ENCODE data around the gene SNRNP27. TPM values are rescaled to one million over a fixed set of nuclear protein-coding genes. Genes with fewer than 3 reads are reported as not detected.

SNRNP27 gene
- total RNA-seq, 1 experiment from 2014 or later: 47.1 TPM

GRCh38 chr2:69943843-69944525, 50.2 kb downstream of the SNRNP27 start:
- H3K4ac ChIP-seq (ENCODE audit: low read depth, low read length): no peak overlapping the region
- no peaks in the 10 kb centered on the region for H3K79me2 ChIP-seq (ENCODE audit: insufficient read depth, low read length)
- H3K27me3 ChIP-seq (ENCODE audit: insufficient read depth, low read length): no peaks in the 10 kb centered on the region
- no peak overlapping the region for H3K56ac ChIP-seq (ENCODE audit: insufficient read length, low read depth, low read length)
- TF ChIP-seq CTCF (conservative IDR thresholded peaks at IDR 0.05): no peak
- no peaks in the 10 kb centered on the region for H3K9me3 ChIP-seq (ENCODE audit: control insufficient read depth, low read depth, low read length)
- no peak overlapping the region for H4K8ac ChIP-seq (replicated peaks; ENCODE audit: insufficient read length, low read depth, low read length)
- no peak overlapping the region for H3K27ac ChIP-seq (ENCODE audit: insufficient read length, low read depth, low read length)
- Mint-ChIP-seq H3K27ac (no peak overlapping the region), H3K36me3 (ENCODE audit: insufficient read depth in 1 of 3, low read depth in 3 of 3) (peaks cover 0 to 5% (median 1%) of the 10 kb centered on the region in 3 experiments; a peak in 3 of 7 replicates), H3K4me1 (peaks cover 9 to 20% of the 10 kb centered on the region in 2 experiments), H3K27me3 (ENCODE audit: low read depth) (peaks cover 1% of the 10 kb centered on the region; the same call in 1 of the 2 replicates), H3K9me3 (no peaks in the 10 kb centered on the region), H3K4me3 (no peak overlapping the region)
- H3K18ac ChIP-seq (ENCODE audit: insufficient read length, low read depth, low read length): no peak overlapping the region
- no peak overlapping the region for H2AFZ ChIP-seq (ENCODE audit: low read length)
- no peaks in the 10 kb centered on the region for H3K23me2 ChIP-seq (ENCODE audit: insufficient read length, low read depth, low read length, poor library complexity, severe bottlenecking)
- H4K20me1 ChIP-seq (ENCODE audit: control insufficient read depth, insufficient read depth, insufficient read length): no peaks in the 10 kb centered on the region
- DNase-seq: no peak
- H3K23ac ChIP-seq (ENCODE audit: insufficient read length, low read depth, low read length): no peak overlapping the region
- no peak overlapping the region for H2BK15ac ChIP-seq (ENCODE audit: low read depth, low read length)
- H4K5ac ChIP-seq (ENCODE audit: insufficient read length, low read depth, low read length): no peak overlapping the region
- WGBS (ENCODE audit: extremely low coverage, insufficient read length, low lambda C conversion rate): no CpG with 5 or more reads among the region's 9 CpGs
- no peak overlapping the region for H2BK20ac ChIP-seq (ENCODE audit: low read depth, low read length, poor library complexity, severe bottlenecking)
- no peak overlapping the region for H2BK12ac ChIP-seq (ENCODE audit: insufficient read length, low read depth, low read length)
- no peaks in the 10 kb centered on the region for H3K4me1 ChIP-seq (ENCODE audit: insufficient read depth, low read length)
- no peak overlapping the region for H2BK5ac ChIP-seq (ENCODE audit: insufficient read length, low read length)
- H3T11ph ChIP-seq (ENCODE audit: low read length): no peak overlapping the region
- no peak overlapping the region for H2BK120ac ChIP-seq (ENCODE audit: low read depth, low read length, poor library complexity, severe bottlenecking)
- H3K14ac ChIP-seq (ENCODE audit: insufficient read depth, low read length): no peak overlapping the region
- no peak overlapping the region for H2AK5ac ChIP-seq (ENCODE audit: insufficient read length, low read length)
- H3K4me2 ChIP-seq (ENCODE audit: insufficient read depth, insufficient read length, low read length): no peak overlapping the region
- no peak overlapping the region for H4K91ac ChIP-seq (ENCODE audit: insufficient read length, low read depth, low read length)
- no peak overlapping the region for H3K9ac ChIP-seq (ENCODE audit: extremely low read depth, insufficient read length, low read length)
- H3K79me1 ChIP-seq (ENCODE audit: insufficient read depth, low read depth, low read length, poor library complexity, severe bottlenecking): no peaks in the 10 kb centered on the region

Measured in H9 (cell line).